ENCODE results near the gene HEMK1.

The HEMK1 gene

DNA sequence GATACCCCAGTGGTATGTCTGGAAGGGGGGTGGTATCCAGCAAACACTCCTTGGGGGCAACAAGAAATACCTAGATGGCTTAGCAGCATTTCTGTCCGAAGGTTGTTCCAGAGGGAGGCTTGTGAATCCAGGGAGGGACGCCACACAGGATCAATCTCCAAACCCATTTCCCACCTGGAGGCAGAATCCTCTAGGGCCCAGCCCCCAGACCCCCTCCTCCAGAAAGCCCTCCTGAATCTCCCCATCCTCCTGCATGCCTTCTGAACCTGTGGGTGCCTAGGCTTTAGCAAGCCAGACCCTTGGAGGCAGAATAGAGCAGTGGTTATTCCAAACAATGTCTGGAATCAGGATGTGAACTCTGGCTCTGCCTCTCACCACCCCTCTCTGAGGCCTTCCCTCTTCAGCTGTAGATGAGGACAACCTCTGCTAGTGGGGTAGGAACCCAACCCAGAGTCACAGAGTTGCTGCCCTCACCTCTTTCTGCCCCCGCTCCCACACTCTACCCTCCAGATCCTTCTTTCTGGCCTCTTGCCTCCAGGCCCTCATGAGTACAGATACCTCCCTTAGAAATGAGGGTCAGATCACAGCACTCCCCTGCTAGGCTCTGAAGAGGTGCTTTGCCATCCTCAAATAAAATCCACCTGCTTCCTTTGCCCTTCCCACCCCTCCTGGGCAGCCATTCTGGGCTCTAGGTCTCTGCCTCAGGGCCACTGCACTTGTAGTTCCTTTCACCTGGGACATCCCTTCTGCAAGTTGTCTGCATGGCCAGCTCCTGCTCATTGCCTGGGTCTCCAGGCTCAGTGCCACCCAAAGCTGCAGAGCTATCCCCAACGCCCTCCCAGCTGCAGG lies 34.2 kb downstream of the HEMK1 start:
- no peak for DNase-seq

DNA sequence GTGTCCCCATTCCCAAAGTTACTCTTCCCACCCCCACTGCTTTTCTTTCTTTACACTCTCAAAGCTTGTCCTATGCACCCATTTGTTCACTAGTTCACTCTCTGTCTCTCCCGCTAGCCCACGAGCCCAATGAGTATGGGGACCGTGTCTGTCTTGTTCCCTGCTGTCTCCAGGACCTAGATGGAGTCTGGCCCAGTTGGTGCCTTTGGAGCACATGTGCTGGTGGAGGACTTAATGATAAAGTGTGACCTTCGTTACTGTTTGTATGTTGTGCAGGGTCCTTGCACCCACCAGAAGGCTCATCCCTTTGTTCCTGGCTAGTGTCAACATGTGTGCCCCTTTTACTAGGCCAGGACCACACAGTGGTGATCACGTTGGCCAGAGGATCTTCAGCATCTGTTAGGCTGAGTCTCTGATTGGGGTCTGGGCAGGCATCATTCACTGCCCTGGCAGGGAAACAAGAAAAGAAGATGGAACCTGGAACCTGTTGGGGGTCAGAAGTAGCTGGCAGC lies 34.8 kb downstream of the HEMK1 start:
- no peak for DNase-seq

DNA sequence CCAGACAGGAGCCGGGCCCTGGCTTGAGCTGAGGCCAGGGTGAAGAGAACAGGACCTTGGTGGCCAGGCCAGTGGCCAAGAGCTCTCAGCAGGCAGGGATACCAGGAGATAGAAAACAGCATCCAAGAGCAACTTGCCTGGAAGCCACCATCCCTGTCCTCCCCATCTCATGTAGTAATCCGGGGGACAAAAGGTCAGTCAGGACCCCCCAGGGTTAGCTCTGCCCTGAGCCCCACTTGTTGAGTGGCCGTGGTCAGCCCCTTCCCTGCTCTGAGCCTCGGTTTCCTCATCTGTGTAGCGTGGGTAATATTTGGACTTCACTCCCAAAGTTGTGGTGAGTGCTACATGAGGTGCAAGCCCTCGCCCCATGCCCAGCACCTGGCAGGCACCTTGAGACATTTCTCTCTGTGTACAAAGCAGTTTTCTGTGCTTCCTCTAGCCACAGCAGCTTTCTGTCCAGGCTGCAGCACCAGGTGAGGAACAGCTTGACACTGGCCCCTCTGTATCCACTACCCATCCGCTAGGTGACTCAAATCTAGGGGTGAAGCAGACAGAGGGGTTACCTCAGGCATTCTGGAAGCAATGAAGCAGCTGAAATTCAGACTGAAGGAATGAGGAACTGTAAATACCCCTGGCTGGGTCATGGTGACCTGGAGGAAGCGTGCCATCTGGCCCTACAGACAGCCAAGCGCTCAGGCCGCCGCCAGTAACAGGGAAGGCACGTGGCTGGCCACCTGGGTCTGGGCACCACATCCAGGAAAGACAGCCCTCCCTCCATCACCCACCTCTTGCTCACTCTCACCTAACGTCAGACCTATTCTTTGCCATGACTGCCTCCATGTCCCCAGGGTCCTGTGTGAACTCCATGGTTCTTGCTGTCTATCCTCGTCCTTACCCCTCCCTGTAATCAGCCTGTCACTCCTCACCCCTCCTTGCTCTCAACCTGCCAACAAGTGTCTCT lies 35.6 kb downstream of the HEMK1 start:
- no peak for DNase-seq

DNA sequence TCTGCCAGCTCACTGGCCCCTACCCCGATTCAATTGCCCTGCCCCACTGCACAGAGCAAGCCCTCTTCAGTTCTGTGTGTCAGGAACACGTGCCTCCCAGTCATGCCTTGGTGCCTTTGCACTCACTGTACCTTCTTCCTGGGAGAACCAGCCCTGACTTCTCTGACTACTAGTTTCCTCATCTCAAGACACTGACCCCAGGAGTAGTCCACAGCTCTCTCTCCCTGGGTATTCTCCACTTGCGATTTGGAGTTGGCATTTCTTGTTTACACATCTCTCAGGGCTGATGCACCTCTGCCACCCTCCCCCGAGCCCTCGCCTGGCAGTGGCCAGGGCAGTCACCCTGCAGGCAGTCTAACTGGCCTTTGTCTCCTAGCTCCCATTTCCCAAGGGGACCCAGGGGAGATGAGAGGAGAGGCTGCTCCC lies 36.6 kb downstream of the HEMK1 start:
- DNase-seq: no peak

DNA sequence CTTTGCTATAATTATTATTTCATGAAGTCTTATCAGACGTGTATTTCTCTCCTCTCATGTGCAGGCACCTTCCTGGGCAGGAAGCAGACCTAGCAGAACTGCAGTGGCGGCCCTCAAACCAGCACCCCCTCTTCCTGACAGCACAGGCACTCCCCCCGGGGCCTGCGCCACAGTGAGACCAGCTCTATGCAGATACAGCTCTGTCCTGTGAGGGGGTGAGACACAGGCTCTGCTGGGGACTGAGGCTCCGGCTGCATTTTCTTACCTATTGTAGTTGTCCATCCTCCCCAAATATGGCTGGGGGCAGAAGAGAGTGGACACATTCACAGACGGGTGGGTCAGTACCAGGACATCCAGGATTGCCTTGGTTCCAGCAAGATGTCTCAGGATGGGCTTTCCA lies 37.3 kb downstream of the HEMK1 start:
- DNase-seq: peak; percentile 55

DNA sequence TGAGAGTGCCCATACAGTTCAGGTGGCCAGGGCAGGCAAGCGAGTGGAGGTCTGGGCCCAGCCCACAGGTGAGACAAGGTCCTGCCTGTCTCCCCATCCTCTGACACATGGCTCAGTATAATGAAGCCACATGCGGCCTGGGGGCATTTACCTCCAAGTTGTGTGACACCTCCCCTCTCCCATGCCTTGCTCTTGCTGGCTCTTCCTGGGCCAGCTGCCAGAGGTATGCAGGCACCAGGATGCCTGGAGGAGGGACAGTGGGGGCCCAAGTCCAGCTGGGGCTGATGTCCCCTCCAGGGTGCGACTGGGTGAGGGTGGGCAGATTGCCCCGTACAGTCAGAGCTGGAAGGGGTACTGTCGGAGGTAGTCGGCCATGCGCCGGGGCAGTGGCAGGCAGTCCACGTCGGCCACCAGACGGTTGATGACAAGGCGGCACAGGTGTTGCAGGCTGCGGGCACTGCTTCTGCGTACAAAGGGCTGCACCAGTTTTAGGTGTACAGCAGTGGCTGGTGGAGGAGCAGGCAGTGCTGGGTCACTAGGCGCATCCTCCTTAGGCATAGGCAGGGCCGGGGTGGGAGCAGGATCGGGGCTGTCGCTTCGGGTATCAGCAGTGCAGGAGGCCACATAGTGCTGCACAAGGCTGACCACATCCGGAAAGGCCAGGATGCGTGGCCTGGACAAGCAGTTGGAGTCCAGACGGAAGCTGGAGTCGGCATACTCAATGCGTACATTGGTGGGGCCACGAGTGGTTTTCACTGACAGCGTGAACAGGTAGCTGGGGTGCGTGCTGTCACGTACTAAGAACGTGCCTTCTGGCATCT lies 38.2 kb downstream of the HEMK1 start:
- no peak for DNase-seq

DNA sequence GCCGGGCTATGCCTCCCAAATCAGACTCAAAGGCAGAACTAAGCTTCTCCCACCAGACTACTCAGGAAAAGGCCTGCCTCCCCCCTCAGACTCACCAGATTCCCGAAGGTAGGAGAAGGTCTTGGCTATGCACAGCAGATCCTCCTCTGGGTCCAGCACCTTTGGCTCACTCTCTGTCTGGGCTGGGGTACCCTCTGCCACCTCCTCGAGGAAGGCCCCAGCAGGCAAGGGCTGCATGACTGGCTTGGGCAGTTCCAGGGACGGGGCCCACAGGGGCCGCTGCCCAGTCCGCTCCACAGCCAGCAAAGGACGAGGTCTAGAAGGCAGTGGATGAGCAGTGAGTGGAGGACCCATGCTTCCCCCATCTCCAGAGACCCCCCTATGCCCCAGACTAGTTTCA lies 39.0 kb downstream of the HEMK1 start:
- no peak for DNase-seq

DNA sequence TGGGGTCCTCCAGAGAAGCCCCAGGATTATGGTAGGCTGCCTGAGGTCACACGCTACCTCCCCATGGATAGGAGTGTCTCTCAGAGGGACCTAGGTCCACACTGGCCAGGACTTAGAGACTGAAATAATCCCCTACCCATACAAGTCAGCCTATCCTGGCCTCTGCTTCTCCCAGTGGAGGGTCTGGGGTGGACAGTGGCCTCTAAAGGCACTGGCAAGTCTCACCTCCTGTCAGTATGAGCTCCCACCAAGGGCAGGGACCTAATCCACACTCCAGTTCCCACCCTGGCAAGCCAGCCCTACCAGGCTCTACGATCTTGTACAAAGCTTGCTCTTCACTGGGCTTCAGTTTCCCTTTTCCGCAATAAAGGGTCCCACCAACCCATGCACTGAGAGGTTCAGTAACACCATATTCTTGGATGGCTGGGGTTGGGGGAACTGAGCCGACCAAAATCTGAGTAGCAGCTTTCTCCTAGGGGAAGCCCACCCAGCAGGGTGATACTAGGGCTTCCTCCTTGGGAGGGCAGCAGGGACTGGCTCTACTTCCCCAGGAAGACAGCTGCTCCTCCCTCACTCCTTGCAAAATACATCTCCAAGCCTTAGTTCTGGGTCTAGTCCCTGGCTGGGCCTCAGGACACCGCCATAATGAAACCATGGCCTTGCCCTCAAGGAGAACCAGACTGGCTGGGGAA lies 39.9 kb downstream of the HEMK1 start:
- DNase-seq: no peak

DNA sequence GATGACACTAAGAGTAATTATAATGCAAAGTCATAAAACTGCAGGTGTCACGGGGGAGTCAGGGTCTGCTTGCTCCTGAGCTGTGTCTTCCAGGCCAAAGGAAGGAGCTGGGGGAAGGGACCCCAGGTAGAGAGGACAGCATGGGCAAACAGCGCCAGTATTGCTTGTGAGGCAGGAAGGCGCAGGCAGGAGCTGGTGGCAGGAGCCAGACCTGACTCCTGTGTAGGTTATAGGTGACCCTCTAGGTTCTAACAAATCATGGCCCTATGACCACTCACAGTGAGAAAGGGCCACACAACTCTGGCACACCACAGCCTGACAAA lies 40.4 kb downstream of the HEMK1 start:
- DNase-seq: no peak

DNA sequence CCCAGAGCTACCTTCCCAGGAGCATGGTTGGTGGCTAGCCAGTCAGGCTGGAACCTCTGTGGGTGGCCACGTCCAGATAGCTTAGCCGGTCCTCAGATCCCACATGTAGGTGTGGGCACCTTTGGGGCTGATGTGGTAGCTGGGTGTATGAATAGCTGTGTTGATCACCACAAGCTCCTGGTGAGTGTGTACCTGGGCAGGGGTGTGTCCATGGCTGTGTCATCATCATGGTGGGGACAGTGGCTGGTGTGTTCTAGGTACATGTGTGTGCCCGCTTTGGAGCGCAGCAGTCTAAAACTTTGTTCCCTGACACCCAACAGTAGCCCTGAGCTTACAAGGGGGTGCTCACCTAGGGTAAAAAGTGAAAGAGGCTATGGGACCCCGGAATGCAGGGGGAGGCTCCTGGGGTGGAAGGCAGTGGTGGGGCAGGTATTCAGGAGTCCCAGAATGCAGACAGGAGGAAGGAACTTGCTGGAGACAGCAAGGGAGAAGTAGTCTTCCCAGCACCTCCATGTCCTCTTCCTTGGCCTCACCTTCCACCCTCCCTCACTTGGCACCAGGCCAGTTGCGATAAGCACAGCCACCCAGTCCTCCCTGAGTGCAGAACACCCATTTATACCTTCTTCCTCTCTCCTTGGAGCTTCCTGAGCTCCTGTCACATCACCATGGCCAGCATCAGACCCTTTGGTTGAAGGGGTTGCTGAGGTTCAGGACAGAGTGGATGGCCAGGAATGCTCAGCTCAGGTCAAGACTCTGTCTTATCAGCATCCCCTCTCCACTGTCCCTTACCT lies 41.1 kb downstream of the HEMK1 start:
- DNase-seq: peak; percentile 82

DNA sequence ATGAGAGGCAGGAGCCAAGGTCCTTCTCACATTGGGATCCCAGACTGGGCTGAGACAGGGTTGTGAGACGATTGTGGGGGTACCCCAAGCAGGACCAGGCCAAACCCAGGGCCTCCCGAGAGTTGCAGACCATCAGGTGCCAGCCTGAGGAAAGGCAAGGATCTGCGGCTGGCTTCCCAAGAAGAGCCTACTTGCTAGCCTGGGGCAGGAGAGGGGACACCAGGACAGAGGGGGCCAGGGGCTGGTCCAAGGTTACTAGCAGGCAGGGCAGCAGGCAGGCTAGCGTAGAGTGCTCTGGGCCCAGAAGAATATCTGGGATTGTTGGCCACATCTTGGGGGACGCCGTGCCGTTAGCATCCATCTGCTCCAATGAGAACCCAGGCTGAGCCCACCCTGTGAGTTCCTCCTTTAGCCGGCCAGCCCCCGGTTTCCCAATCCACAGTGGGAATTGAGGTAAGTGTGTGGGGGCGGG lies 41.7 kb downstream of the HEMK1 start:
- no peak for DNase-seq

DNA sequence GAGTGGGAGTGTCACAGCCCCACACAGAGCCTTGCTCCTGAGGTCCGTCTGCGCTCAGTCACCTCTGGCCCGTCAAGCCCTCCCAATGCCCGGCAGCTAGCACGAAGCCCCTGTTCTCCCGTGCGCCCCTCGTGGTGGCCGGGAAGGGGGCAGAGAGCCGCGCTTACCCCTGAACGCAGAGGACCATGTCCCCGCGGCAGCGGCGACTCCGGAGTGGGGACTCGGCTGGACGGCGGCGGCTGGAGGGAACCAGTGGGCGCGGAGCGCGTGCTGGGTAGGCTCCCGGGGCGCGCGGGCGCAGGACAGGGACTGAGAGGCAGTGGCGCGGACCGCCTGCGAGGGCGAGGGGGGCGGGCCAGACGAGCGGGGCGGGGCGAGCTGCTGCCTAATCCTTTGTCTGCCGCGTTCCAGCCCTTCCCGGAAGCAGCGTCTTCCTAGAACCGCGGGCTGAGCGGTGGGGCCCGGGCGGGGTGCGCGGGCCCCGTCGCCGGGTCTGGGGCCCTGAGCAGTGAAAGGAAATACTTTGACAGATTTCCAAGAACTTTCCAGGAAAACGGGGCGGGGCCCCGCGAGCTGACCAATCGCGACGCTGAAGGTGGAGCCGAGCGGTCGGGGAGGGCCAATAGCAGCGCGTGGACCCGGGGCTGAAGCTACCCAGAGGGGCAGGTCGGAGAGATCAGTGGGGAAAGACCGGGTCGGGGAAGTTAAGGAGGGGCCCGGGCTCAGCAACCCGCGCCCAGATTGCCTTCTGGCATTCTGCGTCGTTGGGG lies 42.3 kb downstream of the HEMK1 start, which contains the start of gene CISH:
Gene CISH, minus strand, starts transcription at position 311 of the 770 bp plus-strand sequence. Its CDS starts 124 bp downstream, at position 187.
- DNase-seq: peak; percentile 98

DNA sequence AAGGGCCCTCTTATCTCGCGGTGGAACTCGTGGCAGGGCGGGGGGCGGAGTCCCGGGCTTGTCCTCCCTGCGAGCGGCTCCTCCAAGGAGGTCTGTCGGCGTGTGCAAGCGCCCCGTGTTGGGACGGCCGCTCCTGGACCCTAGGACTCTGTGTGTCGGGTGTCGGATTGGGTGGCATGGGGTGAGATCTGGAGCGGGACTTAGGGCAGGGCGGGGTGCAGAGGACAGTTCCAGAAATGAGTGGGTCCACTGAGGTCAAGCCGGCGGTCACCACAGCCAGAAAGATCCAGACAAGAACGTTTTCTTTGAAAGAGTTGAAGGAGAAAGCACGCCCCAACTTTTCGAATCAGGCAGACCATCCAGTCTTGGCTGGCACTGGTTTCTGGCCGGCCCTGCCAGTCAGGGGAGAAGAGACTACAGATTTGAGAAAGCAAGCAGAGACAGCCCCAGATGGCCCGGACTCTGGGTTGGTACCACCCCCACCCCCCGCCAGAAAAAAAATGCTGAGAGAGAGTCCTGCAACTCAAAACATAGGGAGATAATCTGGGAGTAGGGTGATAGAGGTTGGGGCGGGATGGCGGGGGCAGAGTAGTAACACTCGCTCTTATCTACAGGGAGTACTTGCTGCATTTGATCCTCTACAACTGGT lies 43.0 kb downstream of the HEMK1 start:
- no peak for DNase-seq

DNA sequence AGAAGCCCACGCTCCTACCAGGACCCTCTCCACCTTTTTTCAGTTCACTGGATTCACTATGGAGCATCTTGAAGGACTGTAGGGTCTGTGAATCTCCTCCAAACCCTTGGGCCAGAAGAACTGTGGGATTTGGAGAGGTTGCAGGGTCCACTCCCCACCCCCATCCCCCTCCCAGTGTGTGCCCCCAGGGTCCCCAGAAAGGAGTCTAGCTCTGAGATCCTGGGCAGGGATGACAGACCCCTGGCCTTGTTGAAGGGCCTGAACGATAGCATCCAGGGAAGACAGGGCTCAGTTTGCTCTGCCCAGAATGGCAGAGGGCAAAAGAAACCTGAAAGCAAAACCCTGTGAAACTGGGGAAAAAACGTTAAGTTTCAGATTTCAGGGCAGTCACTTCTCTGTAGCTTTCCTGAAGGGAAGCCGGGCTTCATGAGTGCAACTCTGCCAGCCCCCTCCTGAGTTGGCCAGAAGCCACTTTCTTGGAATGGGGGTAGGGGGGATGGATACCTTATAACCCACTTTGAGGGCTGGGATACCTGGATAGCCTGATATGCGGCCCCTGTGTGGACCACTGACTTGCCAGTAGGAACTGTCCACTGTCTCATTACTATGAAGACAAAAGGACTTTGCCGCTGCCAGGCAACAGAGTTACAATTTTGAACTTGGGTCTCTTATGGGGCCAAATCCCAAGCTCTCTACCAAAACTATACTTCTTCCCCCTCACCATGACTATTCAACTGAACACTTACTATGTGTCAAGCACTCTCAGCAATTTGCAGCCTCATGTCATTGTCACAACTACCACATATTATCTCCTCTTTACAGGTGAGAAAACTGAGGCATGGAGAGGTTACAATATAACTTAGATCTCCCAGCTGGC lies 43.9 kb downstream of the HEMK1 start:
- DNase-seq: no peak

DNA sequence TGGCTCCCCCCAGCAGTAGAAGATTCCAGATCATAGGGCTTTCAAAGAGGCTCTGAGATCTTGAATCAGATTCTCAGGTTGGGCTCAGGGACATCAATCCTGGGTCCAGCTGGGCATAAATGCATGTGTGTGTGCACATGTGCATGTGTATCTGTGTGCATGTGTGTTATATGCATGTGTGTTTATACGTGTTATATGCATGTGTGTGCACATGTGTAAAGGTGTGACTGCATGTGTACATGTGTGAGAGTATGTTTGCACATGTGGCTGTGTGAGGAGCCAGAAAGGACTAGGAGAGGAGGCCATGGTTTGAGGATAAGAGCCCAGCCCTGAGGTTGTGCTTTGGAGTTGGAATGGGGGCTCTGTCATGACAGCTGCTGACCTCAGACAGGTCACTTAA lies 45.9 kb downstream of the HEMK1 start:
- DNase-seq: no peak

DNA sequence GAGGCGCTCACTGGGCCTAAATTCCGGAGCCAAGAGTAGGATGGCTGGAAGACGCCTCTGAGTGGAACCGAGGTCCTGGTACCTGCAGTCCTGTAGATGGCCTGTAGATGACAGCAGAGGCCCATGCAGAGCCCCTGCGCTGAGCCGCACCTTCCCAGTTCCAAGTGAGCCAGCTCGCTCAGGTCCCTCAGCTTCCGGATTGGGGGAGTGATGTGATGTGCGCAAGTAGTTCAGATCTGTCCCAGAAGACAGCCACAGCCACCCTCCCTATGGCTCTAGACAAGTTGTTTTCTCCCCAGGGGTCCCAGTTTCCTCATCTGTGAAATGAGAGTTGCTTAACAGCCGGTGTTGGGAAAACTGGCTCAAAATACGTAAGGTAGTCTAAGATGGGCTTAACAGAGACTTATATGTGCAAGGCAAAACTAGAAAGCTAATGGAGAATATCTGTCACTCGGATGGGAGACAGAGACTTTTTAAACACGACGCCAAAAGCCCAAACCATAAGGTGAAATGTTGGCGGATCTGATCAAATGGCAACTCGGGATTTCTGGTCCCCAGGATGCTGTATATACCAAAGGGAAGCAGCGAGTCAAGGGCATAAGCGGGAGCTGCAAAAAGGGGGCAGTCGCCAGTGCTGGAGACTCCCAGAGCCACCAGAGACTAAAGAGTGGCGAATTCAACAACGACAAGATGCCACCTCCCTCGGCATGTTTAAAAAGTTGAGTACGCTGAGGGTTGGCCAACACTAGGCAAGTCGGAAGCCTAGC lies 46.9 kb downstream of the HEMK1 start:
- DNase-seq: peak; percentile 84

DNA sequence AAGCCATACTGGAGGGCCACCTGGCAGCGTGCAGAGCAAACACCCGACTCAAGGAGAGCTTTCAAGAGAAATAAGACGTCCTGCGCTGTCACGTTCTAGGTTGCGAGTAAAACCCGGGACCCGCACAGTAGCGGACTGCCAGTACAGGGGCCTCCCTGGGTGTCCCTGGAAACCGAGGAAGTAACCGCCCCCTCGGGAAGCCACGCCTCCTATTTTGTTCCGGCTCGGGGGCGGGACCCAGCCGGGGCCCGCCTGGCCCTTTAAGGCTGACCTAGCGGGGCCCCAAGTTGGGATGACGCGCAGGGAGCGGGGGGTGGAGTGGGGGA lies 47.4 kb downstream of the HEMK1 start:
- peak; percentile 94 for DNase-seq

All from CD4-positive, alpha-beta T cell treated with Interleukin-4 for 4 hours (primary cell).